Stimulated activated CD8-positive, alpha-beta memory T cell treated with anti-CD3 and anti-CD28 coated beads, Interleukin-7, amount 100 ng/mL, for 1 hour (primary cell): ENCODE measurements around the gene NOTCH1.

ENCODE experiments used
- DNase-seq, 2 donors: peaks; one replicate each; pipeline ENCODE4 v3.0.0-alpha.2; 2020; ENCODE audit warnings: low read depth in 2 of 2

Gene NOTCH1

DNA sequence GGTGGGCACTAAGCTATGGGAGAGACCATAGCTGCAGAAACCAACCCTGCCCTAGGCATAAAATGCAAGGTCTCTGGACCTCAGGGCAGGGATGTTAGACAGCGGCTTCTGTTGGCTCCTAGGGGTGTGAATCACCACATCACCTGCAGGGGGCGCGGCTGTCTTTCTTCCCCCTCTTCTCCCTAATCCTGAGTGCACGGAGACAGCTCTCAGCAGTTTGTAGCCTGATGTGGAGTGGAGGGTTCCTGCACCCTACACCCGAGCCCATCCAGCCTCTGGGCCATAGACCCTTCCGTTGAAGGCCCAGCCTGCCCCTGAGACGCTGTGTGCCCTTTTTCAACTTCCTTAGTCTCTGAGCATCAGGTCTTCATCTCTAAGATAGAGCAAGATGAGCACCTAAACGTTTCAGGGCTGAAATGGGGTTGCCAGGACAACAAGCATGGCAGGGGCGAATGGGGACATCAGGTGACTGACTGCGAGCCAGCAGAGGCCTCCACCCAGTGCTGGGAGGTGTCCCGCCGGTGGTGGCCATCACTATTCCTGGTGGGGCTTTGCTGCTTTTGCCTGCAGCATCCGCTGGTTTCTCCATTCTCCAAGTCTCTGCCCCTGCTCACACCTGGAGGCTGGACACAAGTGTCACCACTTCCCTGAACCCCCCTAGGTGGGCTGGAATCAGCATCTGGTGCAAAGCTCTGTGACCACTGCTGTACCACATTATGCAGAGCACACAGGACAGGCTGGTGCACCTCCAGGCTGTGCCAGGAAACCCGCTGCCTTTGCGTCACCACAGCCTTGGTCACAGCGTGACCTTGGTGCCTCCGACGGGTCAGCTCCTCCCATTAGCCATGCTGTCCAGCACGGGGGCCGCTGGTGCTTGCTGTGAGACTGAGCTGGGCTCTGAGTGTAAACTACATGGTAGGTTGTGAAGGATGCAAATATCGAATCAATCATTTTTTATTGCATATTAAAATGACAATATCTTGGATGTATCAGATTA lies 60.5 kb downstream of the NOTCH1 start:
- peak; percentile 67 to 75 for DNase-seq

DNA sequence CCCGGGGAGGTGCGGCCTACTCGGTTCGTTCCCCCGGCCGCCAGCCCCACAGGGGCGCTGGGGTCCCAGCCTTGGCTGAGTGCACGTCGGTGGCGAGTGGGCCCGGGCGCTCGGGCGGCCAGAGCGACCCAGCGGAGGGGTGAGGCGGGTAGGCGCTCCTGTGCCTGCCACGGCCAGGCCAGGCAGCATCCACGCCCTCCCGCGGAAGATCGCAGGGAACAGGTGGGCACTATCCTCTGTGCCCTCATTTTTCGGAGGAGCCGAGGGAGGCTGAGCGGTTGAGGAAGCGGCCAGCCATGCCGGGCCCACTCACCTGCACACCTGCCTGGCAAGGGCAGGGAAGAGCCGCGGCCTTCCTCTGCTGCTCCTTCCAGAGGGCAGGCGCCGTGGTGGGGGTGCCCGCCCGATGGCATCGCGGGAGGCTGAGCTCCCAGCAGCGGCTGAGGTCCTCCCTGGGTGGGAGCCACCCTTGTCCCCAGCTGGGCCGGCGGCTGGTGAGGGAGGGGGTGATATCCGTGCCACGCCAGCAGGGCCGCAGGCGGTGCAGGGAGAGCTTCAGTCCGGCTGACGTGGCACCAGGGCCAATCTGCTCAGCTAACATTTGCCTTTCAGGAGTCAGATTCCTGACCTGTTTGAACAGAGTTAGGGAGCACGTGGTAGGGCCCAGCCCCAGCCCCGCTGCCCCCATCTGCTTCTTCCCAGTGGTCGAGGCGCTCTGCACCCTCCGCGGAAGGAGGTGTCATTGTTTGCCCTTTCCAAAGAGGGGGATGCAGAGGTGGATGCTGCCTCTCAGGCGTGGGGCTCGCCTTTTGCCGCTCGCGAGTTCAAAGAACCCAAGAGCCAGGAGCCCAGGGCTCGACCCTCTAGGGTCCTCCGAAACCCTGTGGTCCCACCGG lies 61.4 kb downstream of the NOTCH1 start:
- no peak for DNase-seq

DNA sequence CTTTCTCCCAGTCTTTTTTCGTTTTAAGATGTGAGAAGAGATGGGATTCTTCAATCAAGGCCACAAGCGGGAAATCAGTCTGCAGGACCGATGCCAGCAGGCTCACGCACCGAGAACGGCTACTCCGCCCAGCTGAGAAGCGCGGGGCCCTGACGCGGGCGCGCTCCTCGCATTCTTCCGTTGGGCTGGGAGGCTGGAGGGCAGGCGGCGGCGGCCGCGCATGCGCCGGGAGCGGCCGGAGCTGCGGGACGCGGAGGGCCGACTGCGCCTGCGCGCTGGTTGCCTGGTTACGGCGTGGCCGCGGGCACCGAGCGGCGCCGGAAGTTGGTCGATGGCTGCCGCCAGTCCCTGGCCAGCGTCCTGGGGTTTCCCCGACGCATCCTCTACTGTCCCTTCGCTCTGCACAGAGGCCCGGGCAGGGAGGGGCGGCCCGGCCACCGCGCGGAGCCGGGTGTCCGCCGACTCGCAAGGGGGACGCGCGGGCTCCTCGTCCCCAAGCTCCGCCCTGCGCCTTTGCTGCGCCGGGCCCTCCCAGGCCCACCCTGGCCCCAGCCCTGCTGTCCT lies 62.2 kb downstream of the NOTCH1 start:
- DNase-seq = peak; percentile 92

DNA sequence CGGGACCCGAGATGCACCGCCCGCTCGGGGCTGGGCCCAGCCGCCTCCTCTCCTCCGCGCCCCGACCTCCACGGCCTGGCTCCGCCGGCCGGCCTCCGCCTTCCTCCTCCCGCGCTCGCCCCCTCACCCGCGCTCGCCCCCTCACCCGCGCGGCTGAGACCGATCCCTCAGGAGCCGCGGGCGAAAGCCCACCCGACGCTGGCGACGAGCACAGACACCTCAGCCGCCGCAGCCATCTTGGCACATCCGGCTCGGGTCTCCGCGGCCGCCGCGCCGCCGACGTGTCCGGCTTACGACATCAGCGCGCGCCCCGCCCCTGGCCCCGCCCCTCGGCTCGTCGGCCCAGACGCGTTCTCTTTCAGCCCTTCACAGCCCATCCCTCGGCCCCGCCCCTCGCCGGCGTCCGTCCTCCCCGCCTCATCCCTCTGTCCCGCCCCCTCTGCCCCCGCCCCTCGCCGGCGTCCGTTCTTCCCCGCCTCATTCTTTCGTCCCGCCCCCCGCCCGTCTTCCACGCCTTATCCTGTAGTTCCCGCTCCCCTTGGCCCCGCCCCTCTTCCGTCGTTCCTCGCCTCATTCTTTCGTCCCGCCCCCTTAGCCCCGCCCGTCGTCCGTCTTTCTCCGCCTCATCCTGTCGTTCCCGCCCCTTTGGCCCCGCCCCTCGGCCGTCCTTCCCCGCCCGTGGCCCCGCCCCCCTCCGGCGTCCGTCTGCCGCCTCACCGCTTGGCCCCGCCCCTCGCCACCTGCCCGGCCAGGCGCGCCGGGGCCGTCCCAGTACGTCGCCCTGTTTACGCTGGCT lies 62.9 kb downstream of the NOTCH1 start, which contains the start of gene SEC16A:
SEC16A (minus strand) TSS at position 248 of the 796 bp plus-strand sequence. CDS start 5,425 bp downstream, outside the sequence.
- DNase-seq = peak; percentile 99 to 100

DNA sequence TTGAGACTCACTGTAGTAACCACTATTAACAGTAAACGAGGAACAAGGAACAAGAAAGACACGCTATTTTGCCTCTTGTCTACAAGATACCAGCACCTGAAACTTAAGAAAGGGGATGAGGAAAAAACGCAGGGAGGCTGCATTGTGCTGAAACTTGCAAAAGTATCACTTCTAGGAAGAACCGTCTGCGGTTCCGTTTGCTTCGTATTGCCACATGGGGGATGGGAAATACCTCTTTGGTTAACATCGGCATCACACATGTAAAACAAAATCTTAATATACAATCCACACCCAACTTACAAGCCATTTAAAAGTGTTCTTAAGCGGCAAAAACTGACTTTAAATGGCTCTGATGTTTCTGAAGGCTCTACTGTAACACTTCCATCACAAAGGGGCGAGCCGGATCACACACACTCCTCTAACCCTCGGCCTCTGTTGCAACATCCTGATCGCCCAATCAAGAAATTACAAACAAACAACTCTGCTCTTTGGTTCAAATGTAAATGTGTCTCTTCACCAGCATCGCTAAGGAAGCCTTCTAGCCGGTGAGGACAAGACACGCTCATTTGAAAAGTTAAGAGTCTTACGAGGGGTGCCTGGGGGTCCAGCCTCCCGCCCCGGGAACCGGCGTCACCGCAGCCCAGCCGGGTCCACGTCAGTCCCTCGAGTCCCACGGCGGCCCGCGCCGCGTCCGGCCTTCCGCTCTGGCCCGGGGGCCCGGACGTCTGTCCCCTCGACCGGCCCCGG lies 63.6 kb downstream of the NOTCH1 start:
- peak in 1 of 2 donors; percentile 23 for DNase-seq

DNA sequence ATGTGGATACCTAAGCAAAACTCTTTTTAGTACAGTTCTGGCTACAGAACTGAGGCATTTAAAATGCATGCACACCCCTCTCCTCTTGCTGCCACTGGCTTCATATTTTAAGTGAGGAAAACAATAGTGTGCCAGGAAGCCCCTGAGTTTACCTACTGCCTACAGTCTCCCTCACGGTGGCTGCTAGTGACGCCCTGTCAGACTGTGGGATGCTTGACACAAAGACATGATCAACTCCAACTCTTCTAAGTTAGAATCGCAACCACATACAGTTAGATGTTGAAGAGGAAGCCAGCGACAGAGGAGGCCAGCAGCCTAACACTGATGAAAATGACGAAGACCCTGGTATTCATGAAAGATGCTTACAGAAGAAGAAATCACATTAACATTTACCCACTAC lies 64.3 kb downstream of the NOTCH1 start:
- no peak for DNase-seq

DNA sequence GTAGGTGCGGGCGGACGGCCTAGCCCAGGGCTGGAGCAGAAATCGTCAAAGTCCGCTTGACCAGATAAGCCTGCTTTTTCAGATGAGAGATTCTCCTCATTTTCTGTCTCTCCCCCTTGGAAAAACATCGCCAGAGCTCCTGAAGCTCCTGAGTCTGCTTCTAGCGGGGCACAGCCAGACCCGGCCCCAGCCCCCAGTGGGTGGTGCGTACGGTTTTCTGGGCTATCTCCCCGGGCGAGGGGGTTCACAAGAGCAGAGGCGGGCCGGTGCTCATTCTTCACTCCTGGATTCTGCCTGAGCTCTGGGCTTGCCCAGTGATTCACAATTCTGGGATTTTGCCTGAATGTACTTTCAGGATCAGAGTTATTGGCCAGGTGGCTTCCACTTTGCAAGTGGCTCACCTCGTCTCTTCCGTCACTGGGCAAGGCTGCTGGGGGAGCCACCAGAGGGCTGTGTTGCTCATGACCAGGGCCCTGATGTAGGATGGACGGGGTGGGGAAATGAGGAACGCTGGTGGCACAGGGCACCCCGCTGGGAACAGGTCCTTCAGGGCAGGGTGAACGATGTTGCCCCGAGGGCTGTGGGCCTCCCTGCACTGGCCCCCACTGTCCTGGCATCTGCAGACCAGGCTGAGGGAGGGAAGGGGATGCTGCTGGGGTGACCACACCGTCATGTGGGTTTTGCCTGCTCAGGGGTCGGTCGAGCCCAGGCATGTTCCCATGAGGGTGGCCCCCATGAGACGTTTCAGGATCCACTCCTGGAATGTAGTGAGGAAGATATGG lies 69.3 kb downstream of the NOTCH1 start:
- no peak for DNase-seq

DNA sequence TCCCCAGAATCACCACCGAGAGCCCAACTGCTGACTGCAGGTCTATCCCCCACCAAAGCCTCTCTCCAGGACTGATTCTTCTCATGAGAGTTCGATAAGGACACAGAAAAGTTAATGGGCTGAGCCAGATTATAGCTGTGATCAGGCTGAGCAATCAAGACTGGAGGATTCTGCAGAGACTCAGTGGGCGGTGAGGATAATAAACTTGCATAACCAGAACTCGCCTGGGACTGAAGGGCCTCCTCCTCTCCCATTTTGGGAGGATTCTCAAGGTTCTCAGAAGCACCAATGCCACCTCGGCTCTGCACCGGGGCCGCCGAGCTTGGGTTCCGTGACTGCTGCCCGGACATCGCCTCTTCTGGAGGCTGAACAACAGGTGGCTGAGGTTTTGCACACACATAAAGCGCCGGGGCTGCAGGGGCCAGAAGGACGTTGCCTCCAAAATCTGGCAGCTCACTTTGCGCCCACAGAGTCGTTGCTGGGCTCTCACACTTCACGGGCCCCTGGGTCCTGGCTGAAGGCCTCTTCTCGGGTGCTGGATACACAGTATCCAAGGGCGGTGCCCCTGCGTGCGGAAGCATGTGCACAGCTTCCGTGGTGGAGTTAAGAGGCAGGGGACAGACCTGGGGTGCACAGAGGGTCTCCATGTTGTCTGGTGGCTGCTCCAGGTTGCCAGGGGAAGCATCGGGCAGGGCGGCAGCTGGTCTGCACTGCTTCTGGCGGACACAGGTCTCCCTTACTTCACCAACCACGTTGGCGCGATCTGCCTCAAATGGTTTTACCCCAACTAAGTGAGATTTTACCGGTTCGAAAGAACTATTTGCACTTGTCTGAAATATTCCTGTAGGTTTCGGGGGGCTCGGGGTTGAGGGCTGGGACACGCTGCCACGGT lies 70.6 kb downstream of the NOTCH1 start:
- no peak for DNase-seq

DNA sequence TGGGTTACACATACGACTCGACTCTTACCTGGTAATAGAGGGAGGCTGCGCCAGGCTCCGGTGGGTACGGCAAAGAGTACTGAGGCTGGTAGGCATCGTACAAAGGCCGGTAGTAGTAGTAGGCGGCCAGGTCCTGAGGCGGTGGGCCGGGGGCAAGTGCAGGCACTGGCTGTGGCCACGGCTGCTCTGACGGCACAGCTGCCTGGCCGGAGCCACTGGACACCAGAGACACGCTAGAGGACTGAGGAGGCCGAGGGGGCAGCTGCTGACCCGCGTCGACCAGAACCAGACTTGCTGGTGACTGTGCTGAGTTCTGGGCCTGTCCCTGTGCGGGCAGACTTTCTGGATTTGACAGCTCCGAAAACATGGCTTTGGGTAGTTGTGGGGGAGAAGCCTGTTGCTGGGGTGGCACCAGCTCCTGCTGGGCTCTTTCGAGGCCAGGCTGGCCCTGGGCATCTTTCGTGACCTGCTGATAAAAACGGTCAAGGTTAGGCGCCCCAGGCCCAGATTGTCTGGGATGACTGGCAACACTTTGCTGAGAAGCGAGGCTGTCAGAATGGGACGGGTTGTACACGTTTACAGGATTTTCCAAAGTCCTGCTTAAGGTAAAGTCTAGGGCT lies 71.7 kb downstream of the NOTCH1 start:
- no peak for DNase-seq

DNA sequence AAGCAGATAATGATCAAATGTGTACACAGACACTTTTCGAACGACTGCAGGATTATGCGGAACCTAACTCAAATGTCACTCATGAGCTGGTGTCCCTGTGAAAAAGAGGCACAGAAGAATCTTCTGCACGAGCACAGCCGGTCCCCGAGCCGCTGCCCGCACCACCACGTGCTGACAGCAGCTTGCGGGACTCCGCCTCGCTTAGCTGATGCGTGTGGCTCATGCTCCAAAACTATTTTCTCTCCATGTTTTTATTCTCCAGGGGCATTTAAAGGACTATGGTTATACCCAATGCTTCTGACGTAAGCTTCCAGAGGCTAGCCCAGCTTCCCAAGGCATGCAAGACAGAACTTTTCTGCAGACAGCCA lies 72.5 kb downstream of the NOTCH1 start:
- DNase-seq = no peak

DNA sequence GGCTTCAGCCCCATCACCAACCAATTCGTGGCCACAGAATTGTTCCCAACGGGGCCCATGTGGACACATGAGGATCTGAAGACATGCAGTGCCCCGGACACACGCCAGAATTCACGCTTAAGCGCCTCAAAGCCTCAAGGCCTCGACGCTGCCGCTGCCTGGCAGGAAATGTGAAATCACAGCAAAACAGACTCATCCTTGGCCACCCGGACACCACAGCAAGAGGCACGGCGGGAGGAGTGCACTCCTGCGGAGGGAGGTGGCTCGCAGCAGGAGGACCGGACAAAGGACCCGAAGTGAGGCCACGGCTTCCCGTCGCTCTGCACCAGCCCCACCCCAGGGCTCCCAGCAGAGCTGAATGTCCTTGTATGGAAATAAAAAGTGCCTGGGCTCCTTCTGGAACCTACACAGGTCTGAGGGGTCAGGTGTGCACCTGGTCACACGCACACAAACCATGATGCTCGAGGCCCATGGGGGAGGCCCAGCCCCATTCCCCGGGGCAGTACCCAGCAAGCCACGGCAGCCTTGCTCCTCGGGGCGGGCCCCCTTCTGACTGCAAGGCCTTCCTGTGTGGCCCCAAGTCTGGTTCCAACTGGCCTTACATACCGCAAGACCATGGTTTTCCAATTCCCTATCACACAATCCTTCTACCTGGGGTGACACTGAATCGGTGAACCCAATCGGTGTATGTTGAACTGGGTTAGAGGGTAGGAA lies 73.1 kb downstream of the NOTCH1 start:
- DNase-seq = no peak

DNA sequence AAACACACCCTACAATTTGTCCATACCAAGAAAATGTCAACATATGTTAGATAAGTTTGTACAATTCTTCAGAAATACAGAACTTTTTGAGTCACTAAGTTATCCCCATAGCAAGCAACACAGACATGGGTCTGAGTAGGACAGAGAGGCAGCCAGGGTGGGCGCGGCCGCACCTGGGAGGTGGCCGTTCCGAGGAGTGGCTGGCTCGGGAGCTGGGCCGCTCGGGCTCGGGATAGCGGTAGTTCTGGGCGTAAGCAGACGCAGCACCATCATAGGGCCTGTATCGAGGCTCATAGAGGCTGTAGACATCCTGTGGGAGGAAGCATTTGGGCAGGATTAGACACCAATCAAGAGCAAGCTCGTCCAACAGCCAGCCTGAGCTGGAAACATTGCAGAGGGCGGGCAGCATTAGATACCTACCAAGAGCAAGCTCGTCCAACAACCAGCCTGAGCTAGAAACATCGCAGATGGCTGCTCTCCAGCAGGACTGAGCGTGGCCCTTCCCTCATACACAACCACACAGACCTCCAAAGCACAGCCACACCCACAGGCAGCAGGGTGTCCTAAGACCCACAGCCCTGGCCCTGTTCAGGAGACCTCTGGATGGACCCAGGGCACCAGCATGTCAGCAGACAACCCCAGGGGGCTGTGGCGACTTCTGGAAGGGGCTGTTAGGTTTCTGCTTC lies 73.9 kb downstream of the NOTCH1 start:
- DNase-seq = no peak

DNA sequence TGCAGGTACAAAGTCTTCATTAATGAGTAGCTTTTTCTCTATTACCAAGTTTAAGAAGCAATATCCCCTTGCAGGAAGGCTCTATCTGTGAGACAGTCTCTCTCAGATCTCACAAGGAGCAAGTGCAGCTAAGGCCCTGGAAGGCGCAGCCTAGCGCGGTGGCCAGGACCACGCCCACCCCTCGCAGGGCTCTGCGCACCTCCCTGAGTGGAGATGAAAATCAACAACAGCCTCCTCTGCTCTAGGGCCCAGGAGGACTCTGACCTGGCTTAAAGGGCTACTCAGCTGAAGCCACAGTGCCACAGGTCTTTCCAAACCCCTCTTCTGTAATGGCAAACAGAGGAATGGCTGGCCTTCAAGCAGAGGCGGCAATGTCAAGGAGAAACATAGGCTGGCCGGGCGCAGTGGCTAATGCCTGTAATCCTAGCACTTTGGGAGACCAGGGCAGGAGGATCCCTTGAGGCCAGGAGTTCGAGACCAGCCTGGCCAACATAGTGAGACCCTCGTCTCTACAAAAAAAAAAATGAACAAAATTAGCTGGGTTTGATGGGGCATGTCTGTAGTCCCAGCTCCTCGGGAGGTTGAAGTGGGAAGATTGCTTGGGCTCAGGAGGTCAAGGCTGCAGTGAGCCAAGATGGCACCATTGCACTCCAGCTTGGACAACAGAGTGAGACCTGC lies 74.9 kb downstream of the NOTCH1 start:
- no peak for DNase-seq

DNA sequence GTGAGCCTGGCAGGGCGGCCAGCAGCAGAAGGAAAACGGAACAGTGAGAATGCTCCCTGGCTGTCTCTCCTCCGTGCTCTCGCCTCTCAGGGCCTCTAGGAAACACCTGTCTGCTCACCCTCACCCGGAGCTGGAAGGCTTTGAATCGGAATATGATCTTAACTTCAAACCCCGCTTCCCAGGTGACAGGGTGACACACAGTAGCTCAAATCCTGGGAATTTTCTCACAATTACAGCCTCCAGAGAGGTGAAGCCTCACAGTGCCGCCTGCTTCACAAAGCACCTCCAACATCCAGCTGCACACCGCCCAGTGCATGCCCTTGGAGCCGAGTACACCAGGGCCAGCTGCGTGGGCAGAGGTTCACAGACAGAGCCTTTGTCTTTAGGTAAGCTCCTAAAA lies 75.5 kb downstream of the NOTCH1 start:
- DNase-seq = no peak

DNA sequence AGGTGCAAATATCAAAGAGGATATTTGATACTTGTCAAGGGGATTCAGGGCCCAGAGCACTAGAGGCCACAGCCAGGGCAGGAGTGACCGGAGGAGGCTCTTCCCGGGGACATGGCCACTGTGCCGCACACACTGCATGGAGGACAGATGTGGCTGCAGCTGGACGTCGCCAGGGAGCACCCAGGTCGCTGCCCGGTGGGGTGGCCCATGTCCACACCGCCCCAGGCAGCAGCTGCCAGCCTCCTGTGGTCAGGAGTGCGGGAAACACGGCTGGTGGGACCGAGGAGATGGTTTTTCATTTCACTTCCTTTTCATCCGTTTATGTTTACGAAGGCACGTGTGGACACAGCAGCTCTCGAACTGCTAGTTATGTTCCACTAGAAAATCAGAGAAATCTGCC lies 78.1 kb downstream of the NOTCH1 start:
- DNase-seq = no peak

DNA sequence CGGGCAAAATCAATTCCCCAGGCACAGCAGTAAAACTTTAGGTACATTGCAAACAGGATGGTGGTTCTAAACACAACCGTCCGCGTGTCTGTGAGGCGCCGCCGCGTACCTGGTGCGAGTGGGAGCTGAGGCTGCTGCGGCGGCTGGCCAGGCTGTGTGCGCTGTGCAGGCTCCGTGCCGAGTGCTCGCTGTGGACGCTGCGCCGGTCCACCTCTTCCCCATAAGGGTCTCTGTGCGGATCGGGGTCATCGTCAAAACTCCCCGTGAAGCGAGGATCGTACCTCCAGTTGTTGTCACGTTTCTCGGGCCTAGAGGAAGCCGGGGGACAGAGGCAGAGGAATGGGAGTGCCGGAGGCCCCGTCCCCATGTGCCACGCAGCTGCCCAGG lies 79.7 kb downstream of the NOTCH1 start:
- DNase-seq = no peak
